Ovary (tissue), 9 donors: ENCODE data around the gene GDF15. TPM values are rescaled to one million over a fixed set of nuclear protein-coding genes. Genes with fewer than 3 reads are reported as not detected.

Experiments
- DNase-seq, 5 donors: peaks; one replicate each; pipeline ENCODE4 v3.0.0-alpha.2; 2019 to 2020
- H3K27ac ChIP-seq, 2 donors: fragments of 200-600 bp; one replicate each; pipeline versions ENCODE4 v1.5.1 to v1.8.0; 2019 to 2022
- H3K27me3 ChIP-seq: fragments of 200-600 bp; one replicate; pipeline ENCODE4 v1.8.0; 2022
- H3K36me3 ChIP-seq: fragments of 200-600 bp; sonication (generic); one replicate; pipeline ENCODE4 v1.5.1; 2019
- H3K4me1 ChIP-seq: one replicate; pipeline ENCODE4 v1.8.1; 2013; ENCODE audit warnings: mild to moderate bottlenecking, moderate library complexity; ENCODE audit not compliant: insufficient read depth
- H3K4me3 ChIP-seq: fragments of 200-600 bp; sonication (generic); one replicate; pipeline ENCODE4 v1.5.1; 2017
- H3K9me3 ChIP-seq, 2 donors: fragments of 200-600 bp in 1 of 2; sonication (generic) in 1 of 2; one replicate each; pipeline versions ENCODE4 v1.5.1 to v1.8.1; 2013 to 2019; ENCODE audit warnings: mild to moderate bottlenecking in 1 of 2, moderate library complexity in 1 of 2
- CTCF ChIP-seq, 3 donors: fragments of 450-650 bp in 2 of 3; fragments of 200-600 bp in 1 of 3; IDR thresholded peaks; one replicate each; pipeline versions ENCODE4 v1.5.1 to v1.8.0; 2016 to 2022; ENCODE audit warnings: antibody characterized with exemption in 3 of 3, mild to moderate bottlenecking in 1 of 3
- EP300 ChIP-seq: sonication (generic); formaldehyde crosslinking; IDR thresholded peaks from one replicate; pipeline ENCODE4 v1.6.1; 2017; ENCODE audit warnings: antibody characterized with exemption
- POLR2A ChIP-seq: fragments of 450-650 bp; IDR thresholded peaks from one replicate; pipeline ENCODE4 v1.6.1; 2017; ENCODE audit warnings: antibody characterized with exemption, mild to moderate bottlenecking, moderate library complexity
- WGBS, 3 donors: extraction: QIAGEN DNeasy Blood & Tissue Kit in 1 of 3; methylation state at CpG; one replicate each; pipeline versions ENCODE4 v1.1.5 to v1.1.7; 2013 to 2017; 5-methylcytosine and 5-hydroxymethylcytosine counted together
- intact Hi-C, 4 donors: fragments of 100-400 bp; cut with DNase I; formaldehyde crosslinking; loops; one replicate each; pipeline versions ENCODE4 v1.11.0 to v1.15.1; 2022 to 2023
- polyA plus RNA-seq, 2 donors: library from polyadenylated mRNA; stranded (reverse); fragments of 200-250 nt in 1 of 2; fragments of 350-450 nt in 1 of 2; fragmentation: Illumina TruSeq in 1 of 2; extraction: RNeasy Lipid Tissue Mini Kit (QIAGEN cat#74804) in 1 of 2; gene quantifications; one replicate each; pipeline ENCODE4 v1.2.3, GENCODE V29; 2013 to 2014
- total RNA-seq, 7 donors: library from RNA; depleted of rRNA in 2 of 7; stranded (reverse); fragments of >200 nt in 2 of 7; fragmentation: NEBNext Ultra II Directional in 3 of 7; extraction: Animal tissue kit (Norgen Biotek cat#: 25700) in 3 of 7; gene quantifications; one replicate each; pipeline versions ENCODE4 v1.1.0 to v1.2.4, GENCODE V29; 2016 to 2023
- donor health status: DM: no; HTN: no; CAD: no; lungs with moderate emphysema.
- donor health status: DM: no; HTN: no; CAD: no.
- donor health status: Bipolar disorder and iron deficiency.
- donor health status: DM: yes; HTN: yes; CAD: no.
- donor health status: DM: no; HTN: no; CAD: no.
- donor health status: DM: yes; HTN: yes; CAD: no.

The GDF15 gene
- total and polyA plus RNA-seq, 9 donors = 0.67 to 20.9 (median 3.3) TPM

GRCh38 chr19:18416778-18417249 is 30.9 kb downstream of the GDF15 start:
- H3K27me3 ChIP-seq = no peaks in the 10 kb centered on the region
- H3K4me1 ChIP-seq = peaks cover 24% of the 10 kb centered on the region
- H3K4me3 ChIP-seq = peak overlapping the region; percentile 42
- peak; percentile 85 for TF ChIP-seq POLR2A
- TF ChIP-seq CTCF (IDR thresholded peaks at IDR 0.05) = no peak
- no peak for TF ChIP-seq EP300
- no peaks in the 10 kb centered on the region for H3K9me3 ChIP-seq
- peak overlapping the region; percentile 62 to 91 for H3K27ac ChIP-seq
- intact Hi-C loops = loop anchor here (5.0 to 10.0 kb wide), 4 partner anchors 140 to 222 kb away; partner anchors contain the start of genes IQCN (in 2 of the 4), MPV17L2 (in 1 of the 4) and RAB3A (in 1 of the 4)
- 1% methylated on average over 34 to 44 of the region's 44 CpGs for WGBS, 3 donors
- no peaks in the 10 kb centered on the region for H3K36me3 ChIP-seq
- peak; percentile 89 to 95 (median 92) for DNase-seq

- H3K4me1 ChIP-seq = peaks cover 24% of the 10 kb centered on the region
- intact Hi-C loops = loop anchor here (5.0 to 10.0 kb wide), 4 partner anchors 140 to 223 kb away; partner anchors contain the start of genes IQCN (in 2 of the 4), MPV17L2 (in 1 of the 4) and RAB3A (in 1 of the 4)
Observed at GRCh38 chr19:18417250-18418028, 31.5 kb downstream of the GDF15 start.

GRCh38 chr19:18418029-18418482 is 32.1 kb downstream of the GDF15 start:
- H3K9me3 ChIP-seq = no peaks in the 10 kb centered on the region
- H3K4me1 ChIP-seq = peaks cover 24% of the 10 kb centered on the region
- intact Hi-C loops = loop anchor here (5.0 to 10.0 kb wide), 4 partner anchors 141 to 223 kb away; partner anchors contain the start of genes IQCN (in 2 of the 4), MPV17L2 (in 1 of the 4) and RAB3A (in 1 of the 4)
- peak in 4 of 5 donors; percentile 62 to 78 (median 73) for DNase-seq
- no peak for TF ChIP-seq EP300
- TF ChIP-seq POLR2A = no peak
- no peak for TF ChIP-seq CTCF (IDR thresholded peaks at IDR 0.05)
- peak overlapping the region; percentile 42 for H3K4me3 ChIP-seq
- H3K36me3 ChIP-seq = no peaks in the 10 kb centered on the region
- WGBS, 3 donors = 9 to 11% (median 10%) methylated on average over 29 to 30 of the region's 30 CpGs
- H3K27me3 ChIP-seq = no peaks in the 10 kb centered on the region
- peak overlapping the region; percentile 62 to 77 for H3K27ac ChIP-seq

More at GRCh38 chr19:18417250-18418028, 31.5 kb downstream of the GDF15 start:
- no peaks in the 10 kb centered on the region for H3K27me3 ChIP-seq
- peak overlapping the region; percentile 62 to 91 for H3K27ac ChIP-seq
- H3K9me3 ChIP-seq = no peaks in the 10 kb centered on the region
- H3K4me3 ChIP-seq = peak overlapping the region; percentile 42
- 0 to 1% (median 0%) methylated on average over 39 to 53 of the region's 53 CpGs for WGBS, 3 donors
- DNase-seq = peak; percentile 81 to 88 (median 84)
- no peak for TF ChIP-seq EP300
- peak; percentile 58 for TF ChIP-seq POLR2A
- H3K36me3 ChIP-seq = no peaks in the 10 kb centered on the region

GRCh38 chr19:18418483-18419194 is 32.7 kb downstream of the GDF15 start:
- 17 to 27% (median 20%) methylated on average over 37 to 39 of the region's 39 CpGs for WGBS, 3 donors
- Histone ChIP-seq H3K27ac (peak overlapping the region; percentile 62 to 77), H3K4me3 (peak overlapping the region; percentile 51), H3K4me1 (peaks cover 24% of the 10 kb centered on the region), H3K9me3 (no peaks in the 10 kb centered on the region), H3K36me3 (no peaks in the 10 kb centered on the region), H3K27me3 (no peaks in the 10 kb centered on the region)
- DNase-seq = peak in 3 of 5 donors; percentile 44 to 72 (median 64)
- intact Hi-C loops = loop anchor here (5.0 to 10.0 kb wide), 4 partner anchors 141 to 224 kb away; partner anchors contain the start of genes IQCN (in 2 of the 4), MPV17L2 (in 1 of the 4) and RAB3A (in 1 of the 4)
- TF ChIP-seq POLR2A (no peak), EP300 (no peak), CTCF (IDR thresholded peaks at IDR 0.05) (no peak)
